GM19328 (cell line): ENCODE measurements around the gene MLLT3.
"Not testable (repeated sequence)": the region's sequence is repeated elsewhere in the genome, so short reads cannot be mapped to it uniquely, and the experiment has no call there.

Experiments
- ATAC-seq: cut with Tn5 transposase; IDR thresholded peaks from one replicate; pipeline ENCODE4 v1.9.1; 2021; ENCODE audit warnings: mild to moderate bottlenecking, moderate library complexity; ENCODE audit not compliant: unreplicated experiment

Gene MLLT3

GRCh38 chr9:20599195-20599594 lies 23.1 kb downstream of the MLLT3 start:
- ATAC-seq, result no peak

GRCh38 chr9:20598367-20598766 lies 23.9 kb downstream of the MLLT3 start:
- ATAC-seq, result no peak

- ATAC-seq, result no peak
These were observed 24.4 kb downstream of the MLLT3 start for GRCh38 chr9:20597862-20598261.

- no peak for ATAC-seq
These were observed 27.7 kb downstream of the MLLT3 start for GRCh38 chr9:20594608-20595007.

GRCh38 chr9:20593537-20593936 lies 28.8 kb downstream of the MLLT3 start:
- ATAC-seq, result no peak

- ATAC-seq, result no peak
These were observed 29.2 kb downstream of the MLLT3 start for GRCh38 chr9:20593105-20593504.

- ATAC-seq, result no peak
These were observed 29.6 kb downstream of the MLLT3 start for GRCh38 chr9:20592673-20593072.

GRCh38 chr9:20591223-20591622 lies 31.1 kb downstream of the MLLT3 start:
- ATAC-seq, result no peak

GRCh38 chr9:20584968-20585643 lies 37.2 kb downstream of the MLLT3 start:
- ATAC-seq, result no peak

- ATAC-seq, result not testable (repeated sequence)
These were observed 39.2 kb downstream of the MLLT3 start for GRCh38 chr9:20583088-20583487.

GRCh38 chr9:20582150-20582549 lies 40.1 kb downstream of the MLLT3 start:
- no peak for ATAC-seq

- ATAC-seq, result no peak
These were observed 41.6 kb downstream of the MLLT3 start for GRCh38 chr9:20580673-20581072.

- no peak for ATAC-seq
These were observed 42.6 kb downstream of the MLLT3 start for GRCh38 chr9:20579524-20580314.

- no peak for ATAC-seq
These were observed 49.3 kb downstream of the MLLT3 start for GRCh38 chr9:20573023-20573422.

GRCh38 chr9:20570756-20571155 lies 51.5 kb downstream of the MLLT3 start:
- ATAC-seq, result no peak

- no peak for ATAC-seq
These were observed 52.2 kb downstream of the MLLT3 start for GRCh38 chr9:20570087-20570486.

GRCh38 chr9:20569525-20569924 lies 52.8 kb downstream of the MLLT3 start:
- no peak for ATAC-seq

- ATAC-seq, result no peak
These were observed 53.9 kb downstream of the MLLT3 start for GRCh38 chr9:20568400-20568799.

GRCh38 chr9:20566401-20566800 lies 55.9 kb downstream of the MLLT3 start:
- no peak for ATAC-seq

- ATAC-seq, result no peak
These were observed 57.6 kb downstream of the MLLT3 start for GRCh38 chr9:20564650-20565049.

- no peak for ATAC-seq
These were observed 58.4 kb downstream of the MLLT3 start for GRCh38 chr9:20563917-20564316.

GRCh38 chr9:20562051-20562450 lies 60.2 kb downstream of the MLLT3 start:
- no peak for ATAC-seq
